KMS-11 (cell line): Measurements from ENCODE around the gene MAP4.

Experiments used
- H2AFZ ChIP-seq: fragments of 200-600 bp; sonication (generic); 2 replicates; pipeline ENCODE4 v1.6.1; 2016; ENCODE audit warnings: antibody characterized with exemption, mixed run types, low read depth
- H3K27ac ChIP-seq: fragments of 200-600 bp; sonication (generic); 2 replicates; pipeline ENCODE4 v1.6.1; 2016; ENCODE audit warnings: mild to moderate bottlenecking, mixed run types
- H3K27me3 ChIP-seq: fragments of 200-600 bp; sonication (generic); 2 replicates; pipeline ENCODE4 v1.6.1; 2017; ENCODE audit warnings: mild to moderate bottlenecking, low read depth, mixed run types, moderate library complexity; ENCODE audit not compliant: insufficient read depth
- H3K36me3 ChIP-seq: fragments of 200-600 bp; sonication (generic); 2 replicates; pipeline ENCODE4 v1.6.1; 2017; ENCODE audit warnings: mild to moderate bottlenecking, mixed run types; ENCODE audit not compliant: insufficient read depth
- H3K4me1 ChIP-seq: fragments of 200-600 bp; sonication (generic); 2 replicates; pipeline ENCODE4 v1.6.1; 2016; ENCODE audit warnings: mild to moderate bottlenecking, low read depth, mixed run types; ENCODE audit not compliant: poor library complexity, severe bottlenecking
- H3K4me2 ChIP-seq: fragments of 200-600 bp; sonication (generic); 2 replicates; pipeline ENCODE4 v1.7.0; 2016; ENCODE audit warnings: mild to moderate bottlenecking, mixed run types
- H3K4me3 ChIP-seq: fragments of 200-600 bp; sonication (generic); IDR thresholded peaks from 2 replicates; pipeline ENCODE4 v1.6.1; 2017; ENCODE audit warnings: low read depth, low read length, mixed read lengths; ENCODE audit not compliant: insufficient read depth
- H3K79me2 ChIP-seq: fragments of 200-600 bp; sonication (generic); 2 replicates; pipeline ENCODE4 v1.6.1; 2016; ENCODE audit warnings: low read depth, mixed run types; ENCODE audit not compliant: insufficient read depth
- H3K9ac ChIP-seq: fragments of 200-600 bp; sonication (generic); 2 replicates; pipeline ENCODE4 v1.6.1; 2016; ENCODE audit warnings: mild to moderate bottlenecking, mixed run types
- H4K20me1 ChIP-seq: fragments of 200-600 bp; sonication (generic); 2 replicates; pipeline ENCODE4 v1.6.1; 2016; ENCODE audit warnings: mild to moderate bottlenecking, mixed run types; ENCODE audit not compliant: insufficient read depth
- CTCF ChIP-seq: fragments of 200-600 bp; sonication (generic); conservative IDR thresholded peaks from 2 replicates; pipeline ENCODE4 v1.6.1; 2017; ENCODE audit warnings: low read depth, mild to moderate bottlenecking, antibody characterized with exemption, low read length, moderate library complexity, mixed read lengths

Gene MAP4

GRCh38 chr3:47895241-47895640, 121.0 kb downstream of the MAP4 start:
- H3K27ac ChIP-seq = no peak overlapping the region
- H3K36me3 ChIP-seq = no peaks in the 10 kb centered on the region
- H3K4me1 ChIP-seq = no peaks in the 10 kb centered on the region
- H4K20me1 ChIP-seq = no peaks in the 10 kb centered on the region
- no peak overlapping the region for H2AFZ ChIP-seq
- H3K79me2 ChIP-seq = no peaks in the 10 kb centered on the region
- no peak overlapping the region for H3K4me3 ChIP-seq
- H3K9ac ChIP-seq = no peak overlapping the region
- H3K4me2 ChIP-seq = no peak overlapping the region
- no peak for TF ChIP-seq CTCF
- H3K27me3 ChIP-seq = no peaks in the 10 kb centered on the region

GRCh38 chr3:47892286-47893040, 123.8 kb downstream of the MAP4 start:
- H3K27me3 ChIP-seq = no peaks in the 10 kb centered on the region
- no peak overlapping the region for H2AFZ ChIP-seq
- no peaks in the 10 kb centered on the region for H3K36me3 ChIP-seq
- TF ChIP-seq CTCF = no peak
- no peak overlapping the region for H3K9ac ChIP-seq
- no peak overlapping the region for H3K4me3 ChIP-seq
- no peaks in the 10 kb centered on the region for H4K20me1 ChIP-seq
- no peak overlapping the region for H3K27ac ChIP-seq
- H3K4me2 ChIP-seq = no peak overlapping the region
- no peaks in the 10 kb centered on the region for H3K4me1 ChIP-seq
- no peaks in the 10 kb centered on the region for H3K79me2 ChIP-seq

GRCh38 chr3:47891613-47892005, 124.6 kb downstream of the MAP4 start:
- Histone ChIP-seq H3K27me3 (no peaks in the 10 kb centered on the region), H3K27ac (no peak overlapping the region), H2AFZ (no peak overlapping the region), H4K20me1 (no peaks in the 10 kb centered on the region), H3K4me1 (no peaks in the 10 kb centered on the region), H3K4me3 (no peak overlapping the region), H3K4me2 (no peak overlapping the region), H3K36me3 (no peaks in the 10 kb centered on the region), H3K79me2 (no peaks in the 10 kb centered on the region), H3K9ac (no peak overlapping the region)
- TF ChIP-seq CTCF = no peak

- TF ChIP-seq CTCF = no peak
- H3K79me2 ChIP-seq = no peaks in the 10 kb centered on the region
- H3K4me2 ChIP-seq = no peak overlapping the region
Measured at GRCh38 chr3:47890828-47891612, 125.2 kb downstream of the MAP4 start.

More at GRCh38 chr3:47890828-47891612, 125.2 kb downstream of the MAP4 start:
- no peak overlapping the region for H2AFZ ChIP-seq
- no peaks in the 10 kb centered on the region for H3K4me1 ChIP-seq
- H3K9ac ChIP-seq = no peak overlapping the region
- no peaks in the 10 kb centered on the region for H3K27me3 ChIP-seq
- H3K27ac ChIP-seq = no peak overlapping the region
- H4K20me1 ChIP-seq = no peaks in the 10 kb centered on the region
- no peak overlapping the region for H3K4me3 ChIP-seq
- no peaks in the 10 kb centered on the region for H3K36me3 ChIP-seq
